Ovary (tissue), 3 donors: ENCODE measurements around the gene RAD21L1.

Source experiments
- EP300 ChIP-seq: sonication (generic); formaldehyde crosslinking; IDR thresholded peaks from one replicate; pipeline ENCODE4 v1.6.1; 2017; ENCODE audit warnings: antibody characterized with exemption
- TF ChIP-seq, protein P1 (sequence below), 3 donors: fragments of 450-650 bp in 2 of 3; fragments of 200-600 bp in 1 of 3; IDR thresholded peaks; one replicate each; pipeline versions ENCODE4 v1.5.1 to v1.8.0; 2016 to 2022; ENCODE audit warnings: antibody characterized with exemption in 3 of 3, mild to moderate bottlenecking in 1 of 3
- donor health status: DM: no; HTN: no; CAD: no.

DNA sequence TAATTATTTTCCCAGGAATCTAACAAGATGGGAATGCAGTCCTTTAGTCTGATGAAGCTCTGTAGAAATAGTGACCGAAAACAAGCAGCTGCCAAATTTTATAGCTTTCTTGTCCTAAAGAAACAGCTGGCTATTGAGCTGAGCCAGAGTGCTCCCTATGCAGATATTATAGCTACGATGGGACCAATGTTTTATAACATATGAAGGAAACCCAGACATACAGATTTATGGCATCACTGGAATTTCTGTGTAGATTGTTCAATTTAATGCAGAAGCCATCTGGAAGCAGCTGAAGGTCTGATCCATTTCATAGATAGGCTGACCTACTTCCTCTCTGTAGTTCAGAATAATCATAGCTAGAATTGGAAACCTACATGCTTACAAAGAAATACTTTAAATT is 28.4 kb downstream of the RAD21L1 start:
- no peak for TF ChIP-seq EP300
- TF ChIP-seq, protein P1, sequence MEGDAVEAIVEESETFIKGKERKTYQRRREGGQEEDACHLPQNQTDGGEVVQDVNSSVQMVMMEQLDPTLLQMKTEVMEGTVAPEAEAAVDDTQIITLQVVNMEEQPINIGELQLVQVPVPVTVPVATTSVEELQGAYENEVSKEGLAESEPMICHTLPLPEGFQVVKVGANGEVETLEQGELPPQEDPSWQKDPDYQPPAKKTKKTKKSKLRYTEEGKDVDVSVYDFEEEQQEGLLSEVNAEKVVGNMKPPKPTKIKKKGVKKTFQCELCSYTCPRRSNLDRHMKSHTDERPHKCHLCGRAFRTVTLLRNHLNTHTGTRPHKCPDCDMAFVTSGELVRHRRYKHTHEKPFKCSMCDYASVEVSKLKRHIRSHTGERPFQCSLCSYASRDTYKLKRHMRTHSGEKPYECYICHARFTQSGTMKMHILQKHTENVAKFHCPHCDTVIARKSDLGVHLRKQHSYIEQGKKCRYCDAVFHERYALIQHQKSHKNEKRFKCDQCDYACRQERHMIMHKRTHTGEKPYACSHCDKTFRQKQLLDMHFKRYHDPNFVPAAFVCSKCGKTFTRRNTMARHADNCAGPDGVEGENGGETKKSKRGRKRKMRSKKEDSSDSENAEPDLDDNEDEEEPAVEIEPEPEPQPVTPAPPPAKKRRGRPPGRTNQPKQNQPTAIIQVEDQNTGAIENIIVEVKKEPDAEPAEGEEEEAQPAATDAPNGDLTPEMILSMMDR (IDR thresholded peaks at IDR 0.05): no peak
